SH-SY5Y (cell line): ENCODE data around the gene FSTL4.

Experiments
- GATA2 ChIP-seq: IDR thresholded peaks from 2 replicates; pipeline ENCODE4 v1.6.1; 2011; ENCODE audit warnings: mild to moderate bottlenecking, low read depth, low read length
- GATA3 ChIP-seq: IDR thresholded peaks from 2 replicates; pipeline ENCODE4 v1.6.1; 2011; ENCODE audit warnings: low read depth, mild to moderate bottlenecking, low read length, moderate library complexity

DNA sequence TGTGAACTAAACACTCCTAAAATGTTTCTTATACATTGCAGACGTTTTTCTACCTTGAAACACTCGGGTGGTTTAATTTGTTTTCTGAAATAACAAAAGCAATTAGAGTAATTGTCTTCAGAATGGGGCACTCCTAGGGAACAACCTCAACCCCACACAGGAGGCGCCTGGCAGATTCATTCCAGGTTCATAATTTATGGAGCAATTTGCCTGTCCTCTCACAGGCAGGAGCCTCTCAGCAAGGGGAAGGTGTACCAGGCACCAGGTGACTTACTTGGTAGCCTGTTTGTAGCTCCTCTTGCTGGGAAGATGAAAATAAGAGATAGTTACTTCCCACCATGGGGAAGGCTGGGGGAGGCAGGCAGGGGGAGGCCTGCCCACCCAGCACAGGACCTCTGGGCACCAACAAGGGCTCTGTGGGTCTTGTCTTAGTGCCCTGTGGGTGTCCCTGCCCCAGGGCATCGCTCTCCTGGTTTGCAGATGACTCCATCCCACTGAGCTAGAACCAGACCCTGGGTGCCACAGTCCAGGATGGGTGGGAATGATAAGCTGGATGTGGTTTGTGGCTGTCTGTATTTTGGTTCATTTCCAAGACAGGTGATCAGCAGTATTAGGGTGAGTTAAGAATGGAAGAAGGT is 144.4 kb downstream of the FSTL4 start:
- TF ChIP-seq GATA3 (no peak), GATA2 (no peak)
